GM15510 (cell line): ENCODE results near the gene B3GALNT1.

ENCODE experiments used
- POLR2A ChIP-seq: IDR thresholded peaks from 3 replicates; pipeline ENCODE4 v1.6.1; 2011; ENCODE audit warnings: borderline replicate concordance; ENCODE audit not compliant: insufficient read length; ENCODE audit errors: extremely low read depth

Gene B3GALNT1

GRCh38 chr3:161101609-161102008, 3.5 kb downstream of the B3GALNT1 start:
- no peak for TF ChIP-seq POLR2A

- no peak for TF ChIP-seq POLR2A
Measured at GRCh38 chr3:161100994-161101393, 4.2 kb downstream of the B3GALNT1 start.

- TF ChIP-seq POLR2A = no peak
Measured at GRCh38 chr3:161096771-161097367, 8.3 kb downstream of the B3GALNT1 start.

DNA sequence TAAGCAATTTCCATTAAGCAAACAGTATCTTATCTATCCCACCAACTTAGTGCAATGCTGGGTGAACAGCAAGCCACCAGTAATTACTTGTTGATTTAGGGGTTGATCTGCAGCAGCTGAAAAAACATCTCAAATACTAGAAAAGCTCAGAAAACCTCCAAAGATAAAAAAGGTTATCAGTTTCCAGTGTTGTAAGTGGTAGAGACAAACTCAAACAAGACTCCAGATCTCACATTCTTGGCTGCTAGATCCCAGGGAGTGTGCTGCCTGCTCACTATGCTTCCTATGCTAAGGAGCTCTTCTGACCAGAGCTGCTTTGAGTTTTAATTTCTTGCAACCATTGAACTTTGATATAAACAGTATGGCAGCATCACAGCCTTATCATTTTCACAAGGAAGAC, 11.3 kb downstream of the B3GALNT1 start:
- no peak for TF ChIP-seq POLR2A

DNA sequence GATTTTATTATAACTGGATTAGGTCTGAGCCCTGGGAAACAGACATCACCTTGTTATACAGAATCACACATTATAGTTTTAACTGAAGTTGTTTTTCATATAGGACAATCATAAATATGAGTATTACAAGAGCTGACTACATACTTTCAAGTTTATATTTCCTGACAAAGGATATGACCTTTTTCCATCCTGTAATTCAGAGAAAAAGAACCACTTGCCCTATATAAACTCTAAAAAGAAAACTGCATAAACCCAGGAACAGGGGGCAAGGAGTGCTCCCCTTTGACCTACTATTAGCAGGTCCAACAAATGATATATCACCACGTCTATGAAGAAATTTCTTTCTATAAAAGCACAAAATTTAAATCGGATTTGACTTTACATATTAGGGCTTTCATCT, 20.9 kb downstream of the B3GALNT1 start:
- TF ChIP-seq POLR2A = no peak

- no peak for TF ChIP-seq POLR2A
Measured at GRCh38 chr3:161083131-161083530, 22.0 kb downstream of the B3GALNT1 start.

DNA sequence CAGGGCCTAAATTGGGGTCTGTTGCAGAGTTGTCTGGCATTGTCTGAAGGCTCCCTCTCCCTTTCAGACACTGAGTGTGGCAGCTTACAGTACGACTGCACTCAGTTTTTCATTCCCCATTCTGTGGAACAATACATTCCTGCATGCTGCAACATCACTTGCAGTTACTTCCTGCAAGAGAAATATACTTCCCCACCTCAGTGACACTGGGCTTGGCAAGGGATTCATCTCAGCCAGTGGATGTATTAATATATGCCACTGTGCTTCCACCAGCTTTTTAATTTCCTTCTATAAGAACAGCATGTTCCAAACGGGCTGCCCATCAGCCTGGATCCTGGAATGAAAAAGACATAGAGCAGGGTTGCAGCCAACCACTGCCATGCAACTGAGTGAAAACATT, 23.1 kb downstream of the B3GALNT1 start:
- TF ChIP-seq POLR2A = no peak

DNA sequence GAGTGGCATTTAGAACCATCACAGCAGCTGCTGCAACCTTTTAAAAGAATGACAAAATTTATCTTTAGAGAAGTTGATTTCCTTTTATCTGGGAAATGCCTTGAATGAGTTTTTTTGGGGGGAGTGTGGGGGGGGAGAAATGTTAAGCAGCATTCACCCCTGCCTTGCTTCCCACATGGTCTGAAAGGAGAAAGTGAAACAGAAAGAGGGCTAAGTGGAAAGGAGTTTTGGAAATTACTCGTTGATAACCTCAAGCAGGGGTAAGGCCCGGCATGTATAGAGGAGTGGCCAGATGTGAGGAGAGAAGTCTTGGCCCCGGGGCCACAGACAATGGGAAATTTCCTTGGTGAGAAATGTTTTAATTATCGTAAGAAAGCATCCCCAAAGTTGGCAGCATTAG, 23.5 kb downstream of the B3GALNT1 start:
- TF ChIP-seq POLR2A = no peak

GRCh38 chr3:161073181-161073580, 32.0 kb downstream of the B3GALNT1 start:
- TF ChIP-seq POLR2A = no peak

GRCh38 chr3:161072751-161073150, 32.4 kb downstream of the B3GALNT1 start:
- no peak for TF ChIP-seq POLR2A

GRCh38 chr3:161072211-161072621, 32.9 kb downstream of the B3GALNT1 start:
- no peak for TF ChIP-seq POLR2A

GRCh38 chr3:161070980-161071663, 34.0 kb downstream of the B3GALNT1 start:
- no peak for TF ChIP-seq POLR2A

GRCh38 chr3:161070252-161070930, 34.8 kb downstream of the B3GALNT1 start:
- TF ChIP-seq POLR2A = no peak

DNA sequence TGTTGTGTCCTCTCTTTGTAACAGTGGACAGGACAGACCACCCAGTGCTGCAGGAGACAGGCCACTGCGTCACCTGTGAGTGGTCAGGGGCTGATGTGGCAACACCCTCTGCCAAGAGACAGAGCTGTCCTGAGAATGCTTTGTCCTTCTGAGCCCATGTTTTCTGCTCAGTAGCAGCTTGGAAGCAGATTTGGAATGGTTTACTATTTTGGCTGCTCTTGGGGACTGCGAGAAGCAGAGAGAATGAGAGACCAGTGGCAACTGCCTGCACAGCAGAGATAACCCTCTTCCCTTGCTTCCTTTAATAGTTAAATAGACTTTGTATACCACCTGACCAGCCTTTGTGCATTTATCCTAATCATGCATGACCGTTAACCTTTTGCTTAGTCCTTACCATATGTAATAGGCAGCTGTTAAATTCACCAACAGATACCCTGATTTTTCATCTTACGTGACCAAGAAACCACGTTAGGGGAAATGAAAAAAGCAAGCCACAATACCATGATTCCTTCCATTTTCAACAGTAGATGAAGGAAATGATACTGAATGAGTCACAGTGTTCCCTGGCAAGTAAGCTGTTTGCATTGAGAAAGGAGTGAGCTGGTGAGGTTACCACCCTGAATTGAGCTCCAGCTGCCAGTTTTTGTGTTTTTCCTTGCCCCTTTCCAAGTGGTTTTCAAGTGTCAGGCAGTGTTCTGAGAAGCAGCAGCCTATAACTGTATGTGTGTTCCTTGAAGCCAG, 35.5 kb downstream of the B3GALNT1 start:
- no peak for TF ChIP-seq POLR2A

- no peak for TF ChIP-seq POLR2A
Measured at GRCh38 chr3:161067335-161067734, 37.8 kb downstream of the B3GALNT1 start.
